ENCODE measurements around the gene CBFA2T2.
"Not testable (repeated sequence)": the region's sequence is repeated elsewhere in the genome, so short reads cannot be mapped to it uniquely, and the experiment has no call there.

CBFA2T2 gene

GRCh38 chr20:33459599-33459998, 30.3 kb upstream of the CBFA2T2 start:
- no peak for DNase-seq
- TF ChIP-seq CTCF (IDR thresholded peaks at IDR 0.05; ENCODE audit: low read depth, low read length, missing control alignments), result no peak
- H3K4me3 ChIP-seq (ENCODE audit: low read depth, low read length), result no peak overlapping the region
- H3K27me3 ChIP-seq (replicated peaks), result no peaks in the 10 kb centered on the region
- in situ Hi-C loops (cut with HindIII; ENCODE audit: low pct_ligation_motif_present, low sequenced_read_pairs), result no loop called here
- H3K36me3 ChIP-seq (replicated peaks), result no peaks in the 10 kb centered on the region
- H3K27ac ChIP-seq, result no peak overlapping the region

GRCh38 chr20:33460711-33461110, 29.2 kb upstream of the CBFA2T2 start:
- TF ChIP-seq CTCF (IDR thresholded peaks at IDR 0.05; ENCODE audit: low read depth, low read length, missing control alignments), result no peak
- no peak overlapping the region for H3K4me3 ChIP-seq (ENCODE audit: low read depth, low read length)
- in situ Hi-C loops (cut with HindIII; ENCODE audit: low pct_ligation_motif_present, low sequenced_read_pairs), result no loop called here
- H3K36me3 ChIP-seq (replicated peaks), result no peaks in the 10 kb centered on the region
- no peaks in the 10 kb centered on the region for H3K27me3 ChIP-seq (replicated peaks)
- no peak overlapping the region for H3K27ac ChIP-seq
- DNase-seq, result no peak

GRCh38 chr20:33463332-33464101, 26.4 kb upstream of the CBFA2T2 start:
- Histone ChIP-seq H3K4me3 (ENCODE audit: low read depth, low read length) (no peak overlapping the region), H3K27me3 (replicated peaks) (no peaks in the 10 kb centered on the region), H3K27ac (no peak overlapping the region), H3K36me3 (replicated peaks) (no peaks in the 10 kb centered on the region)
- DNase-seq, result no peak
- in situ Hi-C loops (cut with HindIII; ENCODE audit: low pct_ligation_motif_present, low sequenced_read_pairs), result no loop called here
- no peak for TF ChIP-seq CTCF (IDR thresholded peaks at IDR 0.05; ENCODE audit: low read depth, low read length, missing control alignments)

GRCh38 chr20:33464759-33465158, 25.1 kb upstream of the CBFA2T2 start:
- H3K4me3 ChIP-seq (ENCODE audit: low read depth, low read length); H3K27ac ChIP-seq; DNase-seq; H3K27me3 ChIP-seq (replicated peaks); H3K36me3 ChIP-seq (replicated peaks); in situ Hi-C loops (cut with HindIII; ENCODE audit: low pct_ligation_motif_present, low sequenced_read_pairs): not testable (repeated sequence)

GRCh38 chr20:33465481-33466302, 24.2 kb upstream of the CBFA2T2 start:
- no peak overlapping the region for H3K4me3 ChIP-seq (ENCODE audit: low read depth, low read length)

More at GRCh38 chr20:33465481-33466302, 24.2 kb upstream of the CBFA2T2 start:
- Histone ChIP-seq H3K36me3 (replicated peaks) (no peaks in the 10 kb centered on the region), H3K27ac (no peak overlapping the region), H3K27me3 (replicated peaks) (no peaks in the 10 kb centered on the region)
- TF ChIP-seq CTCF (IDR thresholded peaks at IDR 0.05; ENCODE audit: low read depth, low read length, missing control alignments), result no peak
- in situ Hi-C loops (cut with HindIII; ENCODE audit: low pct_ligation_motif_present, low sequenced_read_pairs), result no loop called here
- no peak for DNase-seq
